Tibial artery (tissue), 4 donors: Measurements from ENCODE around the gene HDAC4.

ENCODE experiments used
- DNase-seq, 2 donors: peaks; one replicate each; pipeline ENCODE4 v3.0.0-alpha.2; 2019
- H3K27ac ChIP-seq, 2 donors: fragments of 200-600 bp; sonication (generic) in 1 of 2; 1 replicate in 1 of 2; 2 replicates in 1 of 2; pipeline ENCODE4 v1.5.1; 2018 to 2019; ENCODE audit warnings: mild to moderate bottlenecking in 1 of 2
- H3K27me3 ChIP-seq, 2 donors: fragments of 200-600 bp; sonication (generic) in 1 of 2; one replicate each; pipeline versions ENCODE4 v1.5.1 to v1.6.0; 2016 to 2019
- H3K36me3 ChIP-seq, 3 donors: fragments of 200-600 bp; sonication (generic) in 2 of 3; one replicate each; pipeline ENCODE4 v1.5.1; 2016 to 2019; ENCODE audit warnings: mild to moderate bottlenecking in 2 of 3
- H3K4me1 ChIP-seq, 4 donors: fragments of 200-600 bp; sonication (generic) in 2 of 4; 1 replicate in 3 of 4; 2 replicates in 1 of 4; pipeline ENCODE4 v1.5.1; 2016 to 2019
- H3K4me3 ChIP-seq, 2 donors: fragments of 200-600 bp; sonication (generic) in 1 of 2; 1 replicate in 1 of 2; 2 replicates in 1 of 2; pipeline ENCODE4 v1.5.1; 2018 to 2019; ENCODE audit warnings: mild to moderate bottlenecking in 2 of 2
- H3K9me3 ChIP-seq, 3 donors: fragments of 200-600 bp; sonication (generic) in 1 of 3; one replicate each; pipeline ENCODE4 v1.5.1; 2016 to 2019
- CTCF ChIP-seq, 2 experiments: fragments of 200-600 bp in 1 of 2; fragments of 450-650 bp in 1 of 2; IDR thresholded peaks; one replicate each; pipeline ENCODE4 v1.5.1; 2017 to 2019; ENCODE audit warnings: antibody characterized with exemption in 2 of 2, mild to moderate bottlenecking in 1 of 2, moderate library complexity in 1 of 2
- intact Hi-C: fragments of 100-400 bp; cut with DNase I; formaldehyde crosslinking; loops from one replicate; pipeline ENCODE4 v1.15.0; 2023; ENCODE audit warnings: low total_unique reads

Gene HDAC4

GRCh38 chr2:239256350-239256743, 144.5 kb downstream of the HDAC4 start:
- Histone ChIP-seq H3K4me3 (no peak overlapping the region), H3K9me3 (peaks cover 0 to 9% (median 0%) of the 10 kb centered on the region in 3 donors), H3K27ac (no peak overlapping the region), H3K4me1 (peaks cover 0 to 11% (median 0%) of the 10 kb centered on the region in 4 donors), H3K36me3 (no peaks in the 10 kb centered on the region), H3K27me3 (no peaks in the 10 kb centered on the region)
- DNase-seq: peak in 1 of 2 donors; percentile 42
- intact Hi-C loops: no loop called here
- TF ChIP-seq CTCF (IDR thresholded peaks at IDR 0.05): no peak

GRCh38 chr2:239255628-239256349, 145.0 kb downstream of the HDAC4 start:
- intact Hi-C loops: no loop called here
- H3K36me3 ChIP-seq: no peaks in the 10 kb centered on the region
- DNase-seq: peak in 1 of 2 donors; percentile 16
- H3K4me1 ChIP-seq: peaks cover 0 to 11% (median 0%) of the 10 kb centered on the region in 4 donors
- no peaks in the 10 kb centered on the region for H3K27me3 ChIP-seq
- no peak overlapping the region for H3K27ac ChIP-seq
- H3K4me3 ChIP-seq: no peak overlapping the region
- TF ChIP-seq CTCF (IDR thresholded peaks at IDR 0.05): no peak
- peaks cover 0 to 9% (median 0%) of the 10 kb centered on the region in 3 donors for H3K9me3 ChIP-seq

- H3K27me3 ChIP-seq: no peaks in the 10 kb centered on the region
- no peak for TF ChIP-seq CTCF (IDR thresholded peaks at IDR 0.05)
- intact Hi-C loops: no loop called here
Measured at GRCh38 chr2:239255218-239255617, 145.6 kb downstream of the HDAC4 start.

GRCh38 chr2:239253701-239254436, 147.0 kb downstream of the HDAC4 start:
- peaks cover 0 to 9% (median 0%) of the 10 kb centered on the region in 3 donors for H3K9me3 ChIP-seq
- H3K4me1 ChIP-seq: peaks cover 0 to 11% (median 2%) of the 10 kb centered on the region in 4 donors
- H3K36me3 ChIP-seq: no peaks in the 10 kb centered on the region
- H3K27me3 ChIP-seq: no peaks in the 10 kb centered on the region
- intact Hi-C loops: no loop called here
- peak in 1 of 2 donors; percentile 58 for DNase-seq
- TF ChIP-seq CTCF (IDR thresholded peaks at IDR 0.05): no peak
- no peak overlapping the region for H3K27ac ChIP-seq
- no peak overlapping the region for H3K4me3 ChIP-seq

More at GRCh38 chr2:239255218-239255617, 145.6 kb downstream of the HDAC4 start:
- peaks cover 0 to 9% (median 0%) of the 10 kb centered on the region in 3 donors for H3K9me3 ChIP-seq
- no peaks in the 10 kb centered on the region for H3K36me3 ChIP-seq
- no peak for DNase-seq
- H3K27ac ChIP-seq: no peak overlapping the region
- H3K4me3 ChIP-seq: no peak overlapping the region
- peaks cover 0 to 11% (median 0%) of the 10 kb centered on the region in 4 donors for H3K4me1 ChIP-seq

GRCh38 chr2:239253264-239253663, 147.6 kb downstream of the HDAC4 start:
- intact Hi-C loops: no loop called here
- no peak for TF ChIP-seq CTCF (IDR thresholded peaks at IDR 0.05)
- Histone ChIP-seq H3K4me3 (no peak overlapping the region), H3K9me3 (peaks cover 0 to 9% (median 0%) of the 10 kb centered on the region in 3 donors), H3K4me1 (peaks cover 0 to 11% (median 2%) of the 10 kb centered on the region in 4 donors), H3K27me3 (no peaks in the 10 kb centered on the region), H3K36me3 (no peaks in the 10 kb centered on the region), H3K27ac (no peak overlapping the region)
- no peak for DNase-seq
